Measurements from ENCODE around the gene RPL37A.

RPL37A gene

DNA sequence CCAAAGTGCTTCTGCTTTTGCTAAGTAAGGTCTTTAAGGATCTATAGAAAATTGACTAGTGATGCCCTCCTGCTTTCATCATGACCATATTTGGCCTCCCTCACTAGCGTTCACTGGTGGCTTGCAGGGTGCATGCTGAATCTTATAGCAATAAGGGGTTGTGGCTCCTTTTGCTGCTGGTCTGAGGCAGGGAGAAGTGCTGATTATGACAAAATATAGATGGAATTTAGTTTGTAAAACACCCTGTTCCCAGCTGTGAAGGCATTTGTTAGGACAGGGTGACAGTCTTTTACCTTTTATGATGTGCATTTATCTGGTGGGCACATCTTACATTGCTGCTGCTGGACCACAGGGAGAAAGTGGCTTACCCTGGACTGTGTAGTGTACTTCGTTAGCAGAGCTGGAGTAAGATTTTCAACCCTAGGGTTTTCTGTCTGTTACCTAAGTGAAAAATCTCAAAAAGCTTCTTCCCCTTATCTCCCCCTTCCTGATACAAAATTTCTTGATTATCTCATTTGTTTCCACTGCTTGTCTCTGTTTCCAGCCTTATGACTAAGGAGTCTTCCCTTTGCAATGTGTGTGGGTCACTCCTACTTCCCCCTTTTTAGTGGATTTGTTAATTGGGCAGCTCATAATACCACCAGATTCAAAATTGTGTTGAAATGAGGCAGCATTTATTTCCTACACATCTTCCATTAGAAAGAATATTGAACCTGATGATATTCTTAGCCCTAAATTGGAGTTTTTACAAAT is 21.2 kb upstream of the RPL37A start:
- Histone ChIP-seq H3K4me3 (ENCODE audit: low read length) (no peak overlapping the region), H3K4me1 (ENCODE audit: low read length) (no peaks in the 10 kb centered on the region), H3F3A (ENCODE audit: insufficient read depth, low read length) (no peaks in the 10 kb centered on the region), H4K20me1 (ENCODE audit: insufficient read depth, low read length) (no peaks in the 10 kb centered on the region), H3K79me2 (ENCODE audit: low read length) (no peaks in the 10 kb centered on the region), H3K9me2 (replicated peaks; ENCODE audit: insufficient read depth, low read length) (no peaks in the 10 kb centered on the region), H3K9ac (ENCODE audit: low read length) (no peak overlapping the region), H3K36me3 (replicated peaks; ENCODE audit: insufficient read depth, low read length) (no peaks in the 10 kb centered on the region), H3K27ac (ENCODE audit: low read length) (no peak overlapping the region), H2AFZ (ENCODE audit: low read length) (no peak overlapping the region), H3K27me3 (replicated peaks; ENCODE audit: insufficient read depth, low read length) (no peaks in the 10 kb centered on the region), H3K9me3 (replicated peaks; ENCODE audit: insufficient read depth, low read length) (no peaks in the 10 kb centered on the region), H3K4me2 (ENCODE audit: low read depth, low read length) (no peak overlapping the region)
- TF ChIP-seq EZH2 (optimal IDR thresholded peaks at IDR 0.05; ENCODE audit: low read depth, low read length) (no peak), EZH2phosphoT487 (IDR thresholded peaks at IDR 0.05; ENCODE audit: low read length) (no peak)
- TF ChIP-seq, protein P1, sequence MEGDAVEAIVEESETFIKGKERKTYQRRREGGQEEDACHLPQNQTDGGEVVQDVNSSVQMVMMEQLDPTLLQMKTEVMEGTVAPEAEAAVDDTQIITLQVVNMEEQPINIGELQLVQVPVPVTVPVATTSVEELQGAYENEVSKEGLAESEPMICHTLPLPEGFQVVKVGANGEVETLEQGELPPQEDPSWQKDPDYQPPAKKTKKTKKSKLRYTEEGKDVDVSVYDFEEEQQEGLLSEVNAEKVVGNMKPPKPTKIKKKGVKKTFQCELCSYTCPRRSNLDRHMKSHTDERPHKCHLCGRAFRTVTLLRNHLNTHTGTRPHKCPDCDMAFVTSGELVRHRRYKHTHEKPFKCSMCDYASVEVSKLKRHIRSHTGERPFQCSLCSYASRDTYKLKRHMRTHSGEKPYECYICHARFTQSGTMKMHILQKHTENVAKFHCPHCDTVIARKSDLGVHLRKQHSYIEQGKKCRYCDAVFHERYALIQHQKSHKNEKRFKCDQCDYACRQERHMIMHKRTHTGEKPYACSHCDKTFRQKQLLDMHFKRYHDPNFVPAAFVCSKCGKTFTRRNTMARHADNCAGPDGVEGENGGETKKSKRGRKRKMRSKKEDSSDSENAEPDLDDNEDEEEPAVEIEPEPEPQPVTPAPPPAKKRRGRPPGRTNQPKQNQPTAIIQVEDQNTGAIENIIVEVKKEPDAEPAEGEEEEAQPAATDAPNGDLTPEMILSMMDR (IDR thresholded peaks at IDR 0.05; ENCODE audit: low read length): no peak
- no peak for DNase-seq

DNA sequence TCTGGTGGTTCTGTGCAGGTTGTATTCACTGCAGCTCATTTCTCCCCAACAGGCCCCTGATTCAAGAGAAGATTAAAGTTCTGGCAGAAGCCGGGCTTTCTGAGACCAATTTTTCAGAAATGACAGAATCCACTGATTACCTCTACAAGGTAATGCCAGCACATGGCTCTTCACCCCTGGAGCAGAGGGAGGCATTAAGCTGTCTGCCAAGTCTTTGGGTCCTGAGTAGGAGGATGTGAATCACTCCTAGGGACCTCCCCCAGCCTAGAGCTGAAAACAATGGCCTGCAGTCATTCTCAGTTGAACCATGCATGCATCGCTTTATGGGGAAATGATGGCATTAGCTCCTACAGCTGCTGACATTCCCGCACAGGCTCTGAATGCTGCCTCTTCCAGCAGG is 20.5 kb upstream of the RPL37A start:
- H3K79me2 ChIP-seq (ENCODE audit: low read length): no peaks in the 10 kb centered on the region
- no peak overlapping the region for H3K4me3 ChIP-seq (ENCODE audit: low read length)
- H3K4me1 ChIP-seq (ENCODE audit: low read length): no peaks in the 10 kb centered on the region
- H3K4me2 ChIP-seq (ENCODE audit: low read depth, low read length): no peak overlapping the region
- no peaks in the 10 kb centered on the region for H3K27me3 ChIP-seq (replicated peaks; ENCODE audit: insufficient read depth, low read length)
- no peak overlapping the region for H3K27ac ChIP-seq (ENCODE audit: low read length)
- H4K20me1 ChIP-seq (ENCODE audit: insufficient read depth, low read length): no peaks in the 10 kb centered on the region
- no peaks in the 10 kb centered on the region for H3K36me3 ChIP-seq (replicated peaks; ENCODE audit: insufficient read depth, low read length)
- DNase-seq: no peak
- H3F3A ChIP-seq (ENCODE audit: insufficient read depth, low read length): no peaks in the 10 kb centered on the region
- H2AFZ ChIP-seq (ENCODE audit: low read length): no peak overlapping the region
- H3K9me3 ChIP-seq (replicated peaks; ENCODE audit: insufficient read depth, low read length): no peaks in the 10 kb centered on the region
- H3K9ac ChIP-seq (ENCODE audit: low read length): no peak overlapping the region
- TF ChIP-seq, protein P1 (IDR thresholded peaks at IDR 0.05; ENCODE audit: low read length): no peak
- no peak for TF ChIP-seq EZH2 (optimal IDR thresholded peaks at IDR 0.05; ENCODE audit: low read depth, low read length)
- TF ChIP-seq EZH2phosphoT487 (IDR thresholded peaks at IDR 0.05; ENCODE audit: low read length): no peak
- H3K9me2 ChIP-seq (replicated peaks; ENCODE audit: insufficient read depth, low read length): no peaks in the 10 kb centered on the region

DNA sequence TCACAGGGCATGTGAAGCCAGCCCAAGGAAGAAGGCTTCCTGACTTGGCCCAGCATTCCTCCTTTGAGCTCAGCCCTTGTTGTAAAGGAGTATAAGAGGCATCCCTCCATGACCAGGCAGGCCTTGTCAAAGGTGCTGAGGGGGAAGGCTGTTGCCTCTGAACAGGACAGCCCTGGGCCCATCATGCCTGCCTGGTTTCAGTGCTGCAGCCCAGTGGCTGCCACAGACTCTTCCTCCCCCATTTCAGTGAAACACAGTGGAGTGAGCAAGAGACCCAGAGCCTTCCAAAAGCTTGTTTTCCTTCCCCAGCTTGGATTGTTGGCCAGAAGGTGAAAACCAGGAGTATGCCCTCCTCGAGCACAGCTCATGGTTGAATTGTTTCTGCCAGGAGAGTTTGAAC is 19.9 kb upstream of the RPL37A start:
- Histone ChIP-seq H4K20me1 (ENCODE audit: insufficient read depth, low read length) (no peaks in the 10 kb centered on the region), H3K79me2 (ENCODE audit: low read length) (no peaks in the 10 kb centered on the region), H3K4me2 (ENCODE audit: low read depth, low read length) (no peak overlapping the region), H3K27ac (ENCODE audit: low read length) (no peak overlapping the region), H3K27me3 (replicated peaks; ENCODE audit: insufficient read depth, low read length) (no peaks in the 10 kb centered on the region), H3F3A (ENCODE audit: insufficient read depth, low read length) (no peaks in the 10 kb centered on the region), H2AFZ (ENCODE audit: low read length) (no peak overlapping the region), H3K4me1 (ENCODE audit: low read length) (no peaks in the 10 kb centered on the region), H3K36me3 (replicated peaks; ENCODE audit: insufficient read depth, low read length) (no peaks in the 10 kb centered on the region), H3K9ac (ENCODE audit: low read length) (no peak overlapping the region), H3K4me3 (ENCODE audit: low read length) (no peak overlapping the region), H3K9me2 (replicated peaks; ENCODE audit: insufficient read depth, low read length) (no peaks in the 10 kb centered on the region), H3K9me3 (replicated peaks; ENCODE audit: insufficient read depth, low read length) (no peaks in the 10 kb centered on the region)
- no peak for DNase-seq
- no peak for TF ChIP-seq EZH2phosphoT487 (IDR thresholded peaks at IDR 0.05; ENCODE audit: low read length)
- TF ChIP-seq EZH2 (optimal IDR thresholded peaks at IDR 0.05; ENCODE audit: low read depth, low read length): no peak
- TF ChIP-seq, protein P1 (IDR thresholded peaks at IDR 0.05; ENCODE audit: low read length): no peak

Data from MM.1S (cell line).